Adipose tissue (tissue), 3 donors: Measurements from ENCODE around the gene LZTR1. TPM values are rescaled to one million over a fixed set of nuclear protein-coding genes. Genes with fewer than 3 reads are reported as not detected.
"Not testable (repeated sequence)": the region's sequence is repeated elsewhere in the genome, so short reads cannot be mapped to it uniquely, and the experiment has no call there.

Source experiments
- H3K27ac ChIP-seq: one replicate; pipeline ENCODE4 v1.5.1; 2013; ENCODE audit warnings: low read depth, low read length
- WGBS, 3 donors: extraction: QIAGEN DNeasy Blood & Tissue Kit; methylation state at CpG; one replicate each; pipeline ENCODE4 v1.1.7; 2013; 5-methylcytosine and 5-hydroxymethylcytosine counted together
- polyA plus RNA-seq, 3 donors: library from polyadenylated mRNA; stranded (reverse); fragments of 200-250 nt; gene quantifications; one replicate each; pipeline ENCODE4 v1.2.3, GENCODE V29; 2013
- donor health status: healthy with polysubstance abuse.
- donor health status: Bipolar disorder and iron deficiency.
- donor health status: healthy.

LZTR1 gene
- polyA plus RNA-seq, 3 donors: 19.9 to 38.3 (median 37.0) TPM

- H3K27ac ChIP-seq: no peak overlapping the region
- WGBS, 3 donors: 73 to 85% (median 80%) methylated on average over 7 of the region's 7 CpGs
Observed at GRCh38 chr22:20963201-20964052, 18.7 kb upstream of the LZTR1 start.

- 62 to 68% (median 63%) methylated on average over 6 of the region's 6 CpGs for WGBS, 3 donors
- no peak overlapping the region for H3K27ac ChIP-seq
Observed at GRCh38 chr22:20964090-20964798, 17.9 kb upstream of the LZTR1 start.

- no peak overlapping the region for H3K27ac ChIP-seq
- WGBS, 3 donors: 3 to 6% (median 3%) methylated on average over 25 to 28 of the region's 28 CpGs
Observed at GRCh38 chr22:20964799-20965103, 17.3 kb upstream of the LZTR1 start.

- WGBS, 3 donors: 9 to 16% (median 13%) methylated on average over 37 to 65 of the region's 65 CpGs
- no peak overlapping the region for H3K27ac ChIP-seq
Observed at GRCh38 chr22:20965104-20965887, 16.8 kb upstream of the LZTR1 start.

- no peak overlapping the region for H3K27ac ChIP-seq
- WGBS, 3 donors: 86 to 91% (median 89%) methylated on average over 13 of the region's 13 CpGs
Observed at GRCh38 chr22:20965888-20966855, 15.9 kb upstream of the LZTR1 start.

- 58 to 74% (median 63%) methylated on average over 21 to 22 of the region's 22 CpGs for WGBS, 3 donors
- H3K27ac ChIP-seq: no peak within 1 kb of the TSS
Observed at GRCh38 chr22:20966883-20967696, 15.0 kb upstream of the LZTR1 start, which contains the start of gene AIFM3. Gene AIFM3 (plus strand): TSS chr22:20967255. CDS start chr22:20967945, 690 bp downstream.

- WGBS, 3 donors: 56 to 62% (median 60%) methylated on average over 18 to 19 of the region's 19 CpGs
Observed at GRCh38 chr22:20967697-20968211, 14.3 kb upstream of the LZTR1 start.

GRCh38 chr22:20968281-20968977 lies 13.7 kb upstream of the LZTR1 start:
- WGBS, 3 donors: 81 to 83% (median 81%) methylated on average over 7 of the region's 7 CpGs

More at GRCh38 chr22:20967697-20968211, 14.3 kb upstream of the LZTR1 start:
- H3K27ac ChIP-seq: no peak overlapping the region

GRCh38 chr22:20970939-20971657 lies 11.0 kb upstream of the LZTR1 start:
- no peak overlapping the region for H3K27ac ChIP-seq
- 62 to 77% (median 69%) methylated on average over 4 of the region's 4 CpGs for WGBS, 3 donors

More at GRCh38 chr22:20968281-20968977, 13.7 kb upstream of the LZTR1 start:
- H3K27ac ChIP-seq: no peak overlapping the region

GRCh38 chr22:20972014-20972694 lies 9.9 kb upstream of the LZTR1 start:
- H3K27ac ChIP-seq: not testable (repeated sequence)
- WGBS, 3 donors: 77 to 83% (median 82%) methylated on average over 11 of the region's 11 CpGs

GRCh38 chr22:20972933-20973577 lies 9.0 kb upstream of the LZTR1 start:
- 64 to 74% (median 73%) methylated on average over 20 to 21 of the region's 21 CpGs for WGBS, 3 donors
- no peak overlapping the region for H3K27ac ChIP-seq

GRCh38 chr22:20973634-20974286 lies 8.3 kb upstream of the LZTR1 start:
- no peak overlapping the region for H3K27ac ChIP-seq

GRCh38 chr22:20974336-20974955 lies 7.7 kb upstream of the LZTR1 start:
- WGBS, 3 donors: 72 to 87% (median 83%) methylated on average over 14 to 16 of the region's 16 CpGs
- H3K27ac ChIP-seq: no peak overlapping the region

More at GRCh38 chr22:20973634-20974286, 8.3 kb upstream of the LZTR1 start:
- 63 to 72% (median 68%) methylated on average over 20 to 21 of the region's 21 CpGs for WGBS, 3 donors
